ENCODE results near the gene ZBTB42.

- TF ChIP-seq, protein P1, sequence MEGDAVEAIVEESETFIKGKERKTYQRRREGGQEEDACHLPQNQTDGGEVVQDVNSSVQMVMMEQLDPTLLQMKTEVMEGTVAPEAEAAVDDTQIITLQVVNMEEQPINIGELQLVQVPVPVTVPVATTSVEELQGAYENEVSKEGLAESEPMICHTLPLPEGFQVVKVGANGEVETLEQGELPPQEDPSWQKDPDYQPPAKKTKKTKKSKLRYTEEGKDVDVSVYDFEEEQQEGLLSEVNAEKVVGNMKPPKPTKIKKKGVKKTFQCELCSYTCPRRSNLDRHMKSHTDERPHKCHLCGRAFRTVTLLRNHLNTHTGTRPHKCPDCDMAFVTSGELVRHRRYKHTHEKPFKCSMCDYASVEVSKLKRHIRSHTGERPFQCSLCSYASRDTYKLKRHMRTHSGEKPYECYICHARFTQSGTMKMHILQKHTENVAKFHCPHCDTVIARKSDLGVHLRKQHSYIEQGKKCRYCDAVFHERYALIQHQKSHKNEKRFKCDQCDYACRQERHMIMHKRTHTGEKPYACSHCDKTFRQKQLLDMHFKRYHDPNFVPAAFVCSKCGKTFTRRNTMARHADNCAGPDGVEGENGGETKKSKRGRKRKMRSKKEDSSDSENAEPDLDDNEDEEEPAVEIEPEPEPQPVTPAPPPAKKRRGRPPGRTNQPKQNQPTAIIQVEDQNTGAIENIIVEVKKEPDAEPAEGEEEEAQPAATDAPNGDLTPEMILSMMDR (IDR thresholded peaks at IDR 0.05), result no peak
- TF ChIP-seq POLR2AphosphoS5 (IDR thresholded peaks at IDR 0.05), result no peak
- no peak for TF ChIP-seq POLR2A (IDR thresholded peaks at IDR 0.05)
- TF ChIP-seq EP300 (IDR thresholded peaks at IDR 0.05; ENCODE audit: low read depth), result no peak
Measured at GRCh38 chr14:104813286-104813685, 12.4 kb downstream of the ZBTB42 start.

Data from transverse colon (tissue), 4 donors.